Measurements from ENCODE around the gene PRKAG2. TPM values are rescaled to one million over a fixed set of nuclear protein-coding genes. Genes with fewer than 3 reads are reported as not detected.

PRKAG2 gene
- total and polyA plus RNA-seq, 4 donors = 17.5 to 33.3 (median 23.9) TPM

DNA sequence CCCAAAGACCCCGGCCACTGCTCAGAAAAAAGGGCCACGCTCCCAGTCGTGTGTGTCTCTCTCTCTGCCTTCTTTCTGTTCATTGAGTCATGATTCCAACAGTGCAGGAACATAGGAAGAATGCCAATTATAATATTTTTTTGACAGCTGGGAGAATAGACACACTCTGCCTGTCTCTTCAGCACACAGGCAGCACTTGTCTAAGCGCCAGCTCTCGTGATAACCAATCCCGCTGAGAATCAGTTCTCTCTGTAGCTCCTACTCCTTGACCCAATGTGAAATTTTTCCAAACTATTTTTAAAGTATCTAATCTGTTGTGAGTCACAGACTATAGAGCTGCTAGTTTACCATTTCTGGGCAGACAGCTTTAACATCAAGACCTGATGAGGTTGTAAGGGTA, 211.5 kb downstream of the PRKAG2 start:
- Histone ChIP-seq H3K4me3 (no peak overlapping the region), H3K36me3 (ENCODE audit: control insufficient read depth in 4 of 4, insufficient read depth in 4 of 4, low read length in 4 of 4) (no peaks in the 10 kb centered on the region), H3K27ac (ENCODE audit: low read depth in 1 of 2, low read length in 1 of 2) (peak overlapping the region; percentile 10 to 91), H3K27me3 (ENCODE audit: control insufficient read depth in 3 of 3, insufficient read depth in 3 of 3, low read length in 2 of 3) (no peaks in the 10 kb centered on the region), H3K9ac (ENCODE audit: insufficient read depth in 1 of 2, low read length in 2 of 2) (no peak overlapping the region), H3K9me3 (ENCODE audit: control insufficient read depth in 4 of 4, insufficient read depth in 3 of 4, low read length in 3 of 4) (peaks cover 0 to 10% (median 0%) of the 10 kb centered on the region in 4 donors), H3K4me1 (ENCODE audit: control insufficient read depth in 5 of 5, insufficient read depth in 5 of 5, low read length in 5 of 5) (peaks cover 0 to 10% (median 4%) of the 10 kb centered on the region in 5 donors)
- no peak for ATAC-seq (ENCODE audit: insufficient read depth, low FRiP score)
- 69 to 84% methylated on average over 6 of the region's 6 CpGs for WGBS, 2 donors
- peak; percentile 51 to 85 (median 74) for DNase-seq
- TF ChIP-seq, protein P1, sequence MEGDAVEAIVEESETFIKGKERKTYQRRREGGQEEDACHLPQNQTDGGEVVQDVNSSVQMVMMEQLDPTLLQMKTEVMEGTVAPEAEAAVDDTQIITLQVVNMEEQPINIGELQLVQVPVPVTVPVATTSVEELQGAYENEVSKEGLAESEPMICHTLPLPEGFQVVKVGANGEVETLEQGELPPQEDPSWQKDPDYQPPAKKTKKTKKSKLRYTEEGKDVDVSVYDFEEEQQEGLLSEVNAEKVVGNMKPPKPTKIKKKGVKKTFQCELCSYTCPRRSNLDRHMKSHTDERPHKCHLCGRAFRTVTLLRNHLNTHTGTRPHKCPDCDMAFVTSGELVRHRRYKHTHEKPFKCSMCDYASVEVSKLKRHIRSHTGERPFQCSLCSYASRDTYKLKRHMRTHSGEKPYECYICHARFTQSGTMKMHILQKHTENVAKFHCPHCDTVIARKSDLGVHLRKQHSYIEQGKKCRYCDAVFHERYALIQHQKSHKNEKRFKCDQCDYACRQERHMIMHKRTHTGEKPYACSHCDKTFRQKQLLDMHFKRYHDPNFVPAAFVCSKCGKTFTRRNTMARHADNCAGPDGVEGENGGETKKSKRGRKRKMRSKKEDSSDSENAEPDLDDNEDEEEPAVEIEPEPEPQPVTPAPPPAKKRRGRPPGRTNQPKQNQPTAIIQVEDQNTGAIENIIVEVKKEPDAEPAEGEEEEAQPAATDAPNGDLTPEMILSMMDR (IDR thresholded peaks at IDR 0.05; ENCODE audit: control extremely low read depth, extremely low read depth) = no peak

- Histone ChIP-seq H3K9ac (ENCODE audit: insufficient read depth in 1 of 2, low read length in 2 of 2) (no peak overlapping the region), H3K27ac (ENCODE audit: low read depth in 1 of 2, low read length in 1 of 2) (peak overlapping the region in 1 of 2 donors; percentile 91), H3K4me3 (no peak overlapping the region), H3K27me3 (ENCODE audit: control insufficient read depth in 3 of 3, insufficient read depth in 3 of 3, low read length in 2 of 3) (no peaks in the 10 kb centered on the region), H3K9me3 (ENCODE audit: control insufficient read depth in 4 of 4, insufficient read depth in 3 of 4, low read length in 3 of 4) (peaks cover 0 to 5% (median 0%) of the 10 kb centered on the region in 4 donors), H3K36me3 (ENCODE audit: control insufficient read depth in 4 of 4, insufficient read depth in 4 of 4, low read length in 4 of 4) (no peaks in the 10 kb centered on the region), H3K4me1 (ENCODE audit: control insufficient read depth in 5 of 5, insufficient read depth in 5 of 5, low read length in 5 of 5) (peaks cover 0 to 10% (median 0%) of the 10 kb centered on the region in 5 donors)
- 90 to 98% methylated on average over 3 of the region's 3 CpGs for WGBS, 2 donors
- TF ChIP-seq, protein P1 (IDR thresholded peaks at IDR 0.05; ENCODE audit: control extremely low read depth, extremely low read depth) = no peak
- ATAC-seq (ENCODE audit: insufficient read depth, low FRiP score) = no peak
- DNase-seq = no peak
These were observed 212.6 kb downstream of the PRKAG2 start for GRCh38 chr7:151664268-151664667.

DNA sequence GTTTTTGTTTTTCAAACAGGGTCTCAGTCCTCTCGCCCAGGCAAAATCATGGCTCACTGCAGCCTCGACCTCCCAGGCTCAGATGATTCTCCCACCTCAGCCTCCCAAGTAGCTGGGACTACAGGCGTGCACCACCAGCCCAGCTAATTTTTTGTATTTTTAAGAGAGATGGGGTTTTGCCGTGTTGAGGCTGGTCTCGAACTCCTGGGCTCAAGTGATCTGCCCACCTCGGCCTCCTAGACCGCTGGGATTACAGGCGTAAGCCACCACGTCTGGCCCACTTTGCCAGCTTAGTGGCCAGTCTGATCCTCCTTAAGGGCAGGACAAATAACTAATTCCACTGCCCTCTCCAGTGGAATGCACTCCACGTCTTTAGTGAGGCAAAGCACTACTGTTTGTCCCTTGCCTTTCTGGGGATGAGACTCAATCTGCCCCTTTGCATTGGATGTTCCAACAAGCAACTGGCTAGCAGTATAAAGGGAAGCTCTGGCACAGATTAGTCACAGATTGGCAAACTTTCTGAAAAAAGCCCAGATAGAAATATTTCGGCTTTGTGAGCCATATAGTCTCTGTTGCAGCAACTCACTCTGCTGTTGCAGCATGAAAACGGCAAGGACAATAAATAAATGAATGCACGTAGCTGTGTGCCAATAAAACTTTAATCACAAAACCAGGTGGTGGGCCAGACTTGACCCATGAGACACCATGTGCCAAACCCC, 213.4 kb downstream of the PRKAG2 start:
- H3K4me3 ChIP-seq = no peak overlapping the region
- TF ChIP-seq, protein P1 (IDR thresholded peaks at IDR 0.05; ENCODE audit: control extremely low read depth, extremely low read depth) = no peak
- no peak overlapping the region for H3K9ac ChIP-seq (ENCODE audit: insufficient read depth in 1 of 2, low read length in 2 of 2)
- H3K36me3 ChIP-seq (ENCODE audit: control insufficient read depth in 4 of 4, insufficient read depth in 4 of 4, low read length in 4 of 4) = no peaks in the 10 kb centered on the region
- H3K27me3 ChIP-seq (ENCODE audit: control insufficient read depth in 3 of 3, insufficient read depth in 3 of 3, low read length in 2 of 3) = no peaks in the 10 kb centered on the region
- peaks cover 0 to 10% (median 0%) of the 10 kb centered on the region in 5 donors for H3K4me1 ChIP-seq (ENCODE audit: control insufficient read depth in 5 of 5, insufficient read depth in 5 of 5, low read length in 5 of 5)
- DNase-seq = no peak
- peaks cover 0 to 5% (median 0%) of the 10 kb centered on the region in 4 donors for H3K9me3 ChIP-seq (ENCODE audit: control insufficient read depth in 4 of 4, insufficient read depth in 3 of 4, low read length in 3 of 4)
- H3K27ac ChIP-seq (ENCODE audit: low read depth in 1 of 2, low read length in 1 of 2) = peak overlapping the region in 1 of 2 donors; percentile 91
- no peak for ATAC-seq (ENCODE audit: insufficient read depth, low FRiP score)
- WGBS, 2 donors = 91 to 92% methylated on average over 13 of the region's 13 CpGs
